KBM-7 (cell line): ENCODE results near the gene DPPA5.
A peak's percentile ranks its signal among the peaks of the same experiment; 100 is the strongest.
"Not testable (repeated sequence)": the region's sequence is repeated elsewhere in the genome, so short reads cannot be mapped to it uniquely, and the experiment has no call there.

ENCODE experiments used
- DNase-seq: peaks from one replicate; pipeline ENCODE4 v3.0.0-alpha.2; 2015
- in situ Hi-C: fragments of 300-500 bp; cut with MboI; formaldehyde crosslinking; loops from 2 replicates; pipeline ENCODE4 v1.14.3; 2020; ENCODE audit warnings: low sequenced_read_pairs, low pct_unique_long_range_greater_than_20kb, mixed read lengths

DPPA5 gene

GRCh38 chr6:73309785-73310502 is 44.1 kb downstream of the DPPA5 start:
- DNase-seq = peak; percentile 84
- in situ Hi-C loops = no loop called here

GRCh38 chr6:73309535-73309784 is 44.6 kb downstream of the DPPA5 start:
- in situ Hi-C loops = no loop called here
- DNase-seq = no peak

- peak; percentile 61 for DNase-seq
- in situ Hi-C loops = no loop called here
Measured at GRCh38 chr6:73308712-73309534, 45.2 kb downstream of the DPPA5 start.

- DNase-seq, in situ Hi-C loops: not testable (repeated sequence)
Measured at GRCh38 chr6:73303773-73304172, 50.3 kb downstream of the DPPA5 start.
